ENCODE data around the gene PALLD. TPM values are rescaled to one million over a fixed set of nuclear protein-coding genes. Genes with fewer than 3 reads are reported as not detected.
A peak's percentile ranks its signal among the peaks of the same experiment; 100 is the strongest.

Gene PALLD
- total RNA-seq, 3 donors from 2014 or later: 112 to 663 (median 150) TPM

DNA sequence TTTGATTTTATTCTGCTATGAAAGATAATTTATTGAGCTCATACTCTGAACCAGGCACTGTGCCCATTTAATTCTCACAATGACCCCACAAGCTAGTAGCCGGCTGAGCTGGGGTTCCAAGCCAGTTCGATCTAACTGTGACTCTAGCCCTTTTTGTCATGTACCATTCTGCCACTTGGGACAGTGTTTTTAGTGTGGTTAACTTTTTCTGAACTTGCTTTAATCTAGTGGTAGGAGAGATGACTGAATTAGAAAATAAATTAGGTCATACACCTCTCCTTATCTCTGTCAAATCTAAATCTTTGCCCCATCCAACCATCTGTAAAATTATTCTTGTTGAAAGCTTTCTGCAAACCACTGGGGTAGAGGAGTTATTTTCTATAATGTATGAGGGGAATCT lies 377.2 kb downstream of the PALLD start:
- Histone ChIP-seq H3K36me3 (ENCODE audit: low read depth) (no peaks in the 10 kb centered on the region), H3K9me3 (no peaks in the 10 kb centered on the region), H3K4me3 (no peak overlapping the region), H3K4me1 (ENCODE audit: low read depth) (no peaks in the 10 kb centered on the region)
- TF ChIP-seq, protein P1, sequence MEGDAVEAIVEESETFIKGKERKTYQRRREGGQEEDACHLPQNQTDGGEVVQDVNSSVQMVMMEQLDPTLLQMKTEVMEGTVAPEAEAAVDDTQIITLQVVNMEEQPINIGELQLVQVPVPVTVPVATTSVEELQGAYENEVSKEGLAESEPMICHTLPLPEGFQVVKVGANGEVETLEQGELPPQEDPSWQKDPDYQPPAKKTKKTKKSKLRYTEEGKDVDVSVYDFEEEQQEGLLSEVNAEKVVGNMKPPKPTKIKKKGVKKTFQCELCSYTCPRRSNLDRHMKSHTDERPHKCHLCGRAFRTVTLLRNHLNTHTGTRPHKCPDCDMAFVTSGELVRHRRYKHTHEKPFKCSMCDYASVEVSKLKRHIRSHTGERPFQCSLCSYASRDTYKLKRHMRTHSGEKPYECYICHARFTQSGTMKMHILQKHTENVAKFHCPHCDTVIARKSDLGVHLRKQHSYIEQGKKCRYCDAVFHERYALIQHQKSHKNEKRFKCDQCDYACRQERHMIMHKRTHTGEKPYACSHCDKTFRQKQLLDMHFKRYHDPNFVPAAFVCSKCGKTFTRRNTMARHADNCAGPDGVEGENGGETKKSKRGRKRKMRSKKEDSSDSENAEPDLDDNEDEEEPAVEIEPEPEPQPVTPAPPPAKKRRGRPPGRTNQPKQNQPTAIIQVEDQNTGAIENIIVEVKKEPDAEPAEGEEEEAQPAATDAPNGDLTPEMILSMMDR (IDR thresholded peaks at IDR 0.05): no peak
- ATAC-seq (no peak), DNase-seq (no peak)
- intact Hi-C loops (cut with DNase I, micrococcal nuclease): no loop called here

DNA sequence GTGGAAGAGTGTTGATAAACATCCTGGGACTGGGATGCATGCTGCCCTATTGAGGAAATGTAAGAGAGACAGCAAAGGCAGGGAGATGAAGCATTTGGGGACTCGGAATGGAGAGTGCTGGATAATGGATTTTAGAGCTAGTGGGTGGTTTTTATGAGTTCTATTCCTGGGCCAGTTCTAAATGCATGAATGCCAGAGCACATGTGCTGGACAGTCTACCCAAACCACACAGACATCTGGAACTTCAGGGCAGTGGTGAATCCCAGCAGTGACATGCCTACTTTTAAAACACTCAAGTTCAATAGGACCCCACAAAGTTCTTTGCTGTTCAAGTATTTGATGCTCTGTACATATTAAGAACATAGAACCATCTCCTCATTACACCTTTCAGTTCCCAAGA lies 379.3 kb downstream of the PALLD start:
- TF ChIP-seq, protein P1 (IDR thresholded peaks at IDR 0.05): no peak
- no peaks in the 10 kb centered on the region for H3K4me1 ChIP-seq (ENCODE audit: low read depth)
- no peak overlapping the region for H3K4me3 ChIP-seq
- no peaks in the 10 kb centered on the region for H3K36me3 ChIP-seq (ENCODE audit: low read depth)
- ATAC-seq: peak; percentile 9
- H3K9me3 ChIP-seq: no peaks in the 10 kb centered on the region
- no peak for DNase-seq
- intact Hi-C loops (cut with DNase I, micrococcal nuclease): no loop called here

DNA sequence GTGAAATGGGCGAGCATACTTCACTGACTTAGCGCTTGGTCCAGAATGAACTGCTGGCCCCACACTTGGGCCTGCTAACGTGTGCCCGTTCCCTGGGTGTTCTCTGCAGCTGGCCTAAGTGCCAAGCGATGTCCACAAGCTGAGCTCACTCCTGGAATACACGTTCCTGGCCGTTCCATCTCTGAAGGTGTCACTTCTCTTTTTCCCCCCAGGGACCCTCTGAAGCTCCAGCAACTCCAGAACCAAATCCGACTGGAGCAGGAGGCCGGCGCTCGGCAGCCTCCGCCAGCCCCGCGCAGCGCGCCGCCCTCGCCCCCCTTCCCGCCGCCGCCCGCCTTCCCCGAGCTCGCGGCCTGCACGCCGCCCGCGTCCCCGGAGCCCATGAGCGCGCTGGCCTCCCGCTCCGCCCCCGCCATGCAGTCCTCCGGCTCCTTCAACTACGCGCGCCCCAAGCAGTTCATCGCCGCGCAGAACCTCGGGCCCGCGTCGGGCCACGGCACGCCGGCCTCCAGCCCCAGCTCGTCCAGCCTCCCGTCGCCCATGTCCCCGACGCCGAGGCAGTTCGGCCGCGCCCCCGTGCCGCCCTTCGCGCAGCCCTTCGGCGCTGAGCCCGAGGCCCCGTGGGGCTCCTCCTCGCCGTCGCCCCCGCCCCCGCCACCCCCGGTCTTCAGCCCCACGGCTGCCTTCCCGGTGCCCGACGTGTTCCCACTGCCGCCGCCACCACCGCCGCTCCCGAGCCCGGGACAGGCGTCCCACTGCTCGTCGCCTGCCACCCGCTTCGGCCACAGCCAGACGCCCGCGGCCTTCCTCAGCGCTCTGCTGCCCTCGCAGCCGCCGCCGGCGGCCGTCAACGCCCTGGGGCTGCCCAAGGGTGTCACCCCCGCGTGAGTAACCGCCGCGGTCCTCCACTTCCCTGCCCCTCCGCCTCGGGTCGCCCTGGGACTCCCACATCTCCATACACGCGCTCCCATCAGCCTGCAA lies 380.9 kb downstream of the PALLD start:
- Histone ChIP-seq H3K4me3 (no peak overlapping the region), H3K4me1 (ENCODE audit: low read depth) (no peaks in the 10 kb centered on the region), H3K9me3 (no peaks in the 10 kb centered on the region), H3K36me3 (ENCODE audit: low read depth) (no peaks in the 10 kb centered on the region)
- DNase-seq (peak; percentile 29 to 54 (median 44)), ATAC-seq (peak; percentile 65)
- TF ChIP-seq, protein P1 (IDR thresholded peaks at IDR 0.05): no peak
- intact Hi-C loops (cut with DNase I, micrococcal nuclease): no loop called here

DNA sequence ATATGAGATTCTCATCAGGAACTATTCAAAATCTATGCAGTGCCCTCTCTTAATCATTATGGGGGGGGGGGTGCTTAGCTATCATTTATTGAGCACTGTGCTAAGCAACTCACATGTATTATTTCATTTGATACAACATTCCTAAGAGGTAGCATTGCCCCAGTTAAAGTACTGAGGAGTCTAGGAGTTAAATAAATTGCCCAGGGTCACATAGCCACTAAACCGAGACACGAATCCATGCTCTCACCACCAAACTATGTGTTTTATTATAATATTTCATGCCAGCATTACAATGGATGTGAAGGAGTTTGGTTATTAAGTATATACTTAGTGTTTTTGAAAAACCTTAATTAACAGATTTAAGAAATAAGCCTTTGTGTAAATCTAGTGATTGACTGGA lies 381.8 kb downstream of the PALLD start:
- no peaks in the 10 kb centered on the region for H3K9me3 ChIP-seq
- DNase-seq (no peak), ATAC-seq (no peak)
- no peaks in the 10 kb centered on the region for H3K4me1 ChIP-seq (ENCODE audit: low read depth)
- TF ChIP-seq, protein P1 (IDR thresholded peaks at IDR 0.05): no peak
- intact Hi-C loops (cut with DNase I, micrococcal nuclease): no loop called here
- no peaks in the 10 kb centered on the region for H3K36me3 ChIP-seq (ENCODE audit: low read depth)
- H3K4me3 ChIP-seq: no peak overlapping the region

DNA sequence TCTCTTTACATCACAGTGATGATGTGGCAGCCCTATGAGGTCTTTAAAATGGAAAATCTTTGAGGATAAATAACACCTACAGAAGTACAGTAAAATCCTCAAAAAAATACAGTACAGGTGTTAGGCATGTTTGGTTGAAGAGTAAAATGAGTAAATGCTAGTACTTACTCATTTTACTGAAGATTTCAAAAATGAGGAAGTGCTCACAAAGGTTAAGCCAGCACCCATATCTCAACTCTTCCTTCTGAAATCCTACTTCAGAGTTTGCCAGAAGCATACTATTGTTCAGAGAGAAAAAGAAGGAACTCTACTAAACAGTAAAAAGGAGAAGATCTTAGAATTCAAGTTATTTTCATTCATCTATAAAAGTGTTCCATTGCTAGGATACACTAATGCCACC lies 382.3 kb downstream of the PALLD start:
- Histone ChIP-seq H3K36me3 (ENCODE audit: low read depth) (no peaks in the 10 kb centered on the region), H3K4me1 (ENCODE audit: low read depth) (no peaks in the 10 kb centered on the region), H3K4me3 (no peak overlapping the region), H3K9me3 (no peaks in the 10 kb centered on the region)
- intact Hi-C loops (cut with DNase I, micrococcal nuclease): no loop called here
- no peak for DNase-seq
- no peak for ATAC-seq
- TF ChIP-seq, protein P1 (IDR thresholded peaks at IDR 0.05): no peak

All from mucosa of descending colon (tissue), 3 donors.